Activated T-helper 2 cell treated with anti-CD3 and anti-CD28 coated beads, Interferon-gamma antibody, Interleukin-2, Interleukin-4, amounts not matched to agents 10 μg/mL and 5 μg/mL and 100 μg/mL, durations not matched to agents 14 hours and 24 hours and 36 hours (primary cell): ENCODE data around the gene SLITRK1. TPM values are rescaled to one million over a fixed set of nuclear protein-coding genes. Genes with fewer than 3 reads are reported as not detected.

Experiments used
- DNase-seq: peaks from one replicate; pipeline ENCODE4 v3.0.0; 2021; ENCODE audit warnings: low spot score
- H3K27ac Mint-ChIP-seq: one replicate; pipeline ENCODE4 v1.8.0; 2021; ENCODE audit warnings: mixed read lengths
- H3K27me3 Mint-ChIP-seq: one replicate; pipeline ENCODE4 v1.8.0; 2021; ENCODE audit warnings: low read depth, mixed read lengths
- H3K36me3 Mint-ChIP-seq: one replicate; pipeline ENCODE4 v1.8.0; 2021; ENCODE audit warnings: low read depth, mixed read lengths
- H3K4me1 Mint-ChIP-seq: one replicate; pipeline ENCODE4 v1.8.0; 2021; ENCODE audit warnings: low read depth, mixed read lengths
- H3K4me3 Mint-ChIP-seq: one replicate; pipeline ENCODE4 v1.8.0; 2021; ENCODE audit warnings: low read depth, mild to moderate bottlenecking, moderate library complexity, mixed read lengths
- H3K9me3 Mint-ChIP-seq: one replicate; pipeline ENCODE4 v1.8.0; 2021; ENCODE audit warnings: mixed read lengths
- intact Hi-C: fragments of 100-400 bp; cut with micrococcal nuclease; formaldehyde crosslinking; loops from one replicate; pipeline ENCODE4 v1.15.1; 2023
- total RNA-seq: library from RNA; stranded (reverse); gene quantifications from 2 replicates; pipeline ENCODE4 v1.2.3, GENCODE V29; 2022

Gene SLITRK1
- total RNA-seq, 1 donor from 2014 or later = not detected

DNA sequence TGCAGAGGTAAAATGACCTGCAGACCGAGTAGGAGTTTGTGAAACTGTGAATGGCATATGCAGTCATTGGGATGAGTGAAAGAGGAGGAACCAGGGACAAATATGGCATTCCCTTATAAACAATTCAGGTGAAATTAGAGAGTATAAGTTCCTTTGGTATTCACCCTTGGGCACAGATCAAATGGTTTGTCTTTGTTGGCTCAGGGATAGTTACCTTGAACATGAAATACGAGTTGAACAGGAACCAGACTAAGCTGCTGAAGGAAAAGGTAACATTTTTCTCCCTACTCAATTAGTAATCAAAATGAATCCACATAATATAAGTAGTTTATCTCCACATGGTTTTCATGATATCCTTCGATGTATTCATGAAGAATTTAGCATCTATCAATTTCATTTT is 50.5 kb downstream of the SLITRK1 start:
- Mint-ChIP-seq H3K9me3 (peaks cover 8% of the 10 kb centered on the region), H3K36me3 (no peaks in the 10 kb centered on the region), H3K27ac (no peak overlapping the region), H3K4me1 (no peaks in the 10 kb centered on the region), H3K4me3 (no peak overlapping the region), H3K27me3 (no peaks in the 10 kb centered on the region)
- no peak for DNase-seq
- intact Hi-C loops = no loop called here

DNA sequence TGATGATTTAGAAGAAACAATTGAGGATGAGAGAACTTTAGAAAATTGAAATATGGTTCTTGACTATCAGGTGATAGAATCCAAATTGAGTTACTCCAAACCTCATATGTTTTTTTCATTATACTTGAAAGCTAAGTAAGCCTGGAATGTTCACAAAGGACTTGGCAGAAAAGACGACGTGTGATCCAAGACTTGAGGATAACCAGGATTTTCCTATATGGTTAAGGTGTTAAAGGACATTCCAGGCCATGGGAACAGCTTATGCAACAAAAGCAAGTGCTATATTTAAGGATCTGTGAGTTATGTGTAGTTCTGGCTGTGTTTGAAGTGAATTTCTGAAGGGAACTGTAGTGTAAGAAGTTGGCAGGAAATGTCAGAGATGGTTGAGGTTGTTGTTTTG is 52.5 kb downstream of the SLITRK1 start:
- H3K27ac Mint-ChIP-seq = no peak overlapping the region
- H3K4me3 Mint-ChIP-seq = no peak overlapping the region
- intact Hi-C loops = no loop called here
- H3K27me3 Mint-ChIP-seq = no peaks in the 10 kb centered on the region
- DNase-seq = no peak
- H3K4me1 Mint-ChIP-seq = no peaks in the 10 kb centered on the region
- peaks cover 6% of the 10 kb centered on the region for H3K9me3 Mint-ChIP-seq
- H3K36me3 Mint-ChIP-seq = no peaks in the 10 kb centered on the region

DNA sequence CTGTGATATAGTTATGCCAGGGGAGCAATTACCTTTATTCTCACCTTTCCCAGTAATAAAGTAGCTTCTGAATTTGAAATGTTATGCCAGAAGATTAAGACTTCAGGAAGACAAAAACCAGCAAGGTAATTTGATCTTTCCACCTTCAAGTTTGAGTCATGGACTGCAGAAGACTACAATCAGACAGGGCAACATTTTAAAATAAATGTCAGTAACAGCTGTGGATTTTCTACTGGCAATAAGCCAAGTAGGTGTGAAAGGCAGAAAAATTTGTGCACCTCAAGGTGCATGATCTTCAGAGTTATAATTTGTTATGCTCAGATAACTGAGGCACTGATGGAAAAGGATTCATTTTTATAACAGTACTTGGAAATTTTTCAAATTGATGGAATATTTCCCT is 54.9 kb downstream of the SLITRK1 start:
- intact Hi-C loops = no loop called here
- Mint-ChIP-seq H3K4me1 (no peaks in the 10 kb centered on the region), H3K36me3 (no peaks in the 10 kb centered on the region), H3K4me3 (no peak overlapping the region), H3K27ac (no peak overlapping the region), H3K27me3 (no peaks in the 10 kb centered on the region), H3K9me3 (peaks cover 8% of the 10 kb centered on the region)
- DNase-seq = no peak
